Naive thymus-derived CD8-positive, alpha-beta T cell (primary cell): ENCODE measurements around the gene MICB. TPM values are rescaled to one million over a fixed set of nuclear protein-coding genes. Genes with fewer than 3 reads are reported as not detected.
"Not testable (repeated sequence)": the region's sequence is repeated elsewhere in the genome, so short reads cannot be mapped to it uniquely, and the experiment has no call there.

Experiments used
- ATAC-seq, 2 donors: fragments of 150-1000 bp; cut with Tn5 transposase in 1 of 2; sonication (Bioruptor Pico), chemical (Tn5 transposase) in 1 of 2; 1 replicate in 1 of 2; 2 replicates in 1 of 2; pipeline ENCODE4 v1.10.0; 2021; ENCODE audit warnings: mild to moderate bottlenecking in 2 of 2, moderate library complexity in 2 of 2
- POLR2A ChIA-PET: fragments of 350-600 bp; sonication (Branson Sonifier 250); formaldehyde crosslinking; loops from one replicate; lab custom pipeline; 2021; ENCODE audit warnings: antibody characterized with exemption; lab: Charles Lee
- DNase-seq, 10 donors: peaks; one replicate each; pipeline versions ENCODE4 v3.0.0 to v3.0.0-alpha.2; 2020 to 2022
- H3K27ac Mint-ChIP-seq, 10 donors: one replicate each; pipeline ENCODE4 v1.8.0; 2020 to 2022; ENCODE audit warnings: mild to moderate bottlenecking in 10 of 10, mixed read lengths in 10 of 10, moderate library complexity in 4 of 10, inconsistent platforms in 1 of 10
- H3K27me3 Mint-ChIP-seq, 5 donors: one replicate each; pipeline ENCODE4 v1.8.0; 2021 to 2022; ENCODE audit warnings: mixed read lengths in 5 of 5
- H3K36me3 Mint-ChIP-seq, 3 donors: one replicate each; pipeline ENCODE4 v1.8.0; 2020 to 2022; ENCODE audit warnings: mixed read lengths in 3 of 3, mild to moderate bottlenecking in 2 of 3, inconsistent platforms in 1 of 3
- H3K4me1 Mint-ChIP-seq, 4 donors: one replicate each; pipeline ENCODE4 v1.8.0; 2021 to 2022; ENCODE audit warnings: mixed read lengths in 4 of 4
- H3K4me3 Mint-ChIP-seq, 10 donors: one replicate each; pipeline ENCODE4 v1.8.0; 2020 to 2022; ENCODE audit warnings: mild to moderate bottlenecking in 10 of 10, mixed read lengths in 10 of 10, moderate library complexity in 6 of 10, inconsistent platforms in 1 of 10
- H3K9me3 Mint-ChIP-seq, 9 donors: one replicate each; pipeline ENCODE4 v1.8.0; 2020 to 2022; ENCODE audit warnings: mixed read lengths in 9 of 9, mild to moderate bottlenecking in 3 of 9, inconsistent platforms in 1 of 9, moderate library complexity in 1 of 9
- polyA plus RNA-seq, 3 donors: library from polyadenylated mRNA; unstranded; fragments of 300-500 nt; fragmentation: Illumina TruSeq; gene quantifications; one replicate each; pipeline ENCODE4 v1.2.3, GENCODE V29; 2021
- total RNA-seq, 8 experiments: library from RNA in 2 of 8; stranded (reverse) in 2 of 8; gene quantifications; one replicate each; pipeline ENCODE4 v1.2.3 and lab custom pipeline; 2021 to 2026

The MICB gene
- total RNA-seq: 10 to 100 TPM; 12.3 to 13.8 TPM
- 1 to 10 TPM; 3.3 to 4.7 (median 3.8) TPM for polyA plus RNA-seq
- total RNA-seq (lab: John Stamatoyannopoulos, UW): 16.0 to 30.5 (median 21.5) reads per million in 6 experiments

- ATAC-seq (peak; percentile 80 to 84), DNase-seq (peak; percentile 70 to 92 (median 84))
- POLR2A ChIA-PET: interaction anchor here (0.6 to 7.2 kb wide), 14 partner anchors 18 to 392 kb away, joined by 3 to 80 read pairs (median 4); partner anchors contain the start of genes BAG6, C6orf47, DDX39B and LTB
- Mint-ChIP-seq H3K9me3 (no peaks in the 10 kb centered on the region), H3K4me1 (peaks cover 41 to 79% (median 72%) of the 10 kb centered on the region in 4 donors), H3K36me3 (no peaks in the 10 kb centered on the region), H3K27ac (peak within 1 kb of the TSS; percentile 71 to 97 (median 91)), H3K4me3 (peak within 1 kb of the TSS; percentile 76 to 99 (median 93)), H3K27me3 (no peaks in the 10 kb centered on the region)
Measured at GRCh38 chr6:31497531-31498476, at the start of gene MICB. Gene MICB, plus strand, starts transcription at chr6:31498145. Its CDS starts 49 bp downstream, at chr6:31498194.

- Mint-ChIP-seq H3K27ac (no peak overlapping the region), H3K4me3 (no peak overlapping the region), H3K4me1 (peaks cover 0 to 2% (median 0%) of the 10 kb centered on the region in 4 donors), H3K27me3 (peaks cover 5 to 17% (median 8%) of the 10 kb centered on the region in 5 donors), H3K9me3 (peaks cover 3 to 23% (median 11%) of the 10 kb centered on the region in 9 donors), H3K36me3 (peaks cover 0 to 12% (median 8%) of the 10 kb centered on the region in 3 donors)
- ATAC-seq (no peak), DNase-seq (no peak)
- POLR2A ChIA-PET: no interaction called here
Measured at GRCh38 chr6:31450751-31451150, 47.2 kb upstream of the MICB start.

GRCh38 chr6:31452859-31453258 lies 45.1 kb upstream of the MICB start:
- no peak for ATAC-seq
- H3K4me1 Mint-ChIP-seq: peaks cover 0 to 2% (median 0%) of the 10 kb centered on the region in 4 donors

GRCh38 chr6:31453259-31453658 lies 44.7 kb upstream of the MICB start:
- POLR2A ChIA-PET: no interaction called here
- ATAC-seq (no peak), DNase-seq (no peak)
- Mint-ChIP-seq H3K27ac (no peak overlapping the region), H3K4me3 (no peak overlapping the region), H3K27me3 (peaks cover 0 to 14% (median 8%) of the 10 kb centered on the region in 5 donors), H3K36me3 (peaks cover 0 to 12% (median 8%) of the 10 kb centered on the region in 3 donors), H3K9me3 (peaks cover 3 to 23% (median 11%) of the 10 kb centered on the region in 9 donors), H3K4me1 (peaks cover 0 to 2% (median 0%) of the 10 kb centered on the region in 4 donors)

More at GRCh38 chr6:31452859-31453258, 45.1 kb upstream of the MICB start:
- Mint-ChIP-seq H3K9me3 (peaks cover 3 to 23% (median 11%) of the 10 kb centered on the region in 9 donors), H3K27ac (no peak overlapping the region), H3K36me3 (peaks cover 0 to 12% (median 8%) of the 10 kb centered on the region in 3 donors), H3K27me3 (peaks cover 0 to 14% (median 8%) of the 10 kb centered on the region in 5 donors), H3K4me3 (no peak overlapping the region)
- DNase-seq: no peak
- POLR2A ChIA-PET: interaction anchor here (1.8 kb wide), 1 partner anchor 10 kb away, joined by 6 read pairs; no protein-coding TSS in a partner anchor

GRCh38 chr6:31459864-31460263 lies 38.1 kb upstream of the MICB start:
- POLR2A ChIA-PET, H3K9me3 Mint-ChIP-seq, H3K27me3 Mint-ChIP-seq, H3K27ac Mint-ChIP-seq, ATAC-seq, H3K4me3 Mint-ChIP-seq, DNase-seq: not testable (repeated sequence)
- Mint-ChIP-seq H3K4me1 (peaks cover 21 to 30% (median 25%) of the 10 kb centered on the region in 4 donors), H3K36me3 (peaks cover 8 to 18% (median 14%) of the 10 kb centered on the region in 3 donors)

- Mint-ChIP-seq H3K27ac (peak overlapping the region in 3 of 10 donors; percentile 50 to 99 (median 65)), H3K36me3 (peaks cover 12 to 24% (median 20%) of the 10 kb centered on the region in 3 donors), H3K4me1 (peaks cover 25 to 36% (median 31%) of the 10 kb centered on the region in 4 donors), H3K9me3 (peaks cover 0 to 2% (median 0%) of the 10 kb centered on the region in 9 donors), H3K27me3 (peaks cover 0 to 2% (median 0%) of the 10 kb centered on the region in 5 donors), H3K4me3 (peak overlapping the region in 2 of 10 donors; percentile 31 to 45)
- DNase-seq: no peak
- POLR2A ChIA-PET: no interaction called here
- no peak for ATAC-seq
Measured at GRCh38 chr6:31460361-31461025, 37.5 kb upstream of the MICB start.

GRCh38 chr6:31462026-31462963 lies 35.6 kb upstream of the MICB start:
- Mint-ChIP-seq H3K4me1 (peaks cover 35 to 54% (median 49%) of the 10 kb centered on the region in 4 donors), H3K9me3 (peaks cover 0 to 2% (median 0%) of the 10 kb centered on the region in 9 donors), H3K4me3 (peak overlapping the region; percentile 98 to 100 (median 99)), H3K27ac (peak overlapping the region; percentile 97 to 100 (median 99)), H3K27me3 (peaks cover 0 to 2% (median 0%) of the 10 kb centered on the region in 5 donors), H3K36me3 (peaks cover 12 to 34% (median 31%) of the 10 kb centered on the region in 3 donors)
- POLR2A ChIA-PET: interaction anchor here (0.7 to 1.6 kb wide), 11 partner anchors 9 to 265 kb away, joined by 3 to 6 read pairs (median 5); partner anchors contain the start of genes BAG6, DDX39B and MICA
- DNase-seq: no peak
- ATAC-seq: no peak

- ATAC-seq: peak; percentile 88 to 91
- H3K4me3 Mint-ChIP-seq: peak overlapping the region; percentile 98 to 100 (median 99)
- H3K9me3 Mint-ChIP-seq: peaks cover 0 to 2% (median 0%) of the 10 kb centered on the region in 9 donors
- POLR2A ChIA-PET: interaction anchor here (0.6 to 1.6 kb wide), 13 partner anchors 8 to 266 kb away, joined by 3 to 6 read pairs (median 4); partner anchors contain the start of genes BAG6, DDX39B and MICA
- peak; percentile 80 to 97 (median 93) for DNase-seq
- H3K27me3 Mint-ChIP-seq: no peaks in the 10 kb centered on the region
- H3K4me1 Mint-ChIP-seq: peaks cover 41 to 64% (median 59%) of the 10 kb centered on the region in 4 donors
- H3K36me3 Mint-ChIP-seq: peaks cover 12 to 43% (median 36%) of the 10 kb centered on the region in 3 donors
- H3K27ac Mint-ChIP-seq: peak overlapping the region; percentile 97 to 100 (median 99)
Measured at GRCh38 chr6:31462964-31463870, 34.7 kb upstream of the MICB start.

GRCh38 chr6:31464252-31465184 lies 33.4 kb upstream of the MICB start:
- Mint-ChIP-seq H3K4me3 (peak overlapping the region; percentile 98 to 100 (median 99)), H3K27me3 (no peaks in the 10 kb centered on the region), H3K4me1 (peaks cover 49 to 76% (median 72%) of the 10 kb centered on the region in 4 donors), H3K36me3 (peaks cover 12 to 46% (median 36%) of the 10 kb centered on the region in 3 donors), H3K9me3 (peaks cover 0 to 2% (median 0%) of the 10 kb centered on the region in 9 donors), H3K27ac (peak overlapping the region; percentile 97 to 100 (median 99))
- DNase-seq: peak in 1 of 10 donors; percentile 24
- POLR2A ChIA-PET: interaction anchor here (0.6 to 0.8 kb wide), 2 partner anchors 10 to 63 kb away, joined by 3 read pairs; no protein-coding TSS in a partner anchor
- no peak for ATAC-seq
